ENCODE results near the gene ANGPTL7.

GRCh38 chr1:11179125-11179524 lies 10.0 kb upstream of the ANGPTL7 start:
- TF ChIP-seq CTCF (IDR thresholded peaks at IDR 0.05), result no peak
- no peak for TF ChIP-seq EP300 (IDR thresholded peaks at IDR 0.05)
